Muscle of leg (tissue), 11 donors: ENCODE results near the gene SEC11C. TPM values are rescaled to one million over a fixed set of nuclear protein-coding genes. Genes with fewer than 3 reads are reported as not detected.

ENCODE experiments used
- DNase-seq: peaks from one replicate; pipeline ENCODE4 v3.0.0; 2013
- H3K27ac ChIP-seq: one replicate; pipeline ENCODE4 v1.5.1; 2013; ENCODE audit warnings: mild to moderate bottlenecking, low read length, control low read depth
- H3K27me3 ChIP-seq: one replicate; pipeline ENCODE4 v1.6.1; 2013; ENCODE audit warnings: low read length; ENCODE audit not compliant: control insufficient read depth, insufficient read depth
- H3K36me3 ChIP-seq: one replicate; pipeline ENCODE4 v1.6.1; 2013; ENCODE audit warnings: low read length; ENCODE audit not compliant: control insufficient read depth, insufficient read depth
- H3K4me1 ChIP-seq: one replicate; pipeline ENCODE4 v1.6.1; 2013; ENCODE audit warnings: low read length; ENCODE audit not compliant: control insufficient read depth, insufficient read depth
- H3K4me3 ChIP-seq: one replicate; pipeline ENCODE4 v1.5.1; 2013; ENCODE audit warnings: low read length, control low read depth
- H3K9me3 ChIP-seq: replicated peaks from 2 replicates; pipeline ENCODE4 v1.6.1; 2013; ENCODE audit warnings: low read depth, low read length; ENCODE audit not compliant: control insufficient read depth
- WGBS: methylation state at CpG from one replicate; pipeline ENCODE4 v1.1.5; 2013; ENCODE audit warnings: missing lambda C conversion rate; ENCODE audit not compliant: insufficient coverage; 5-methylcytosine and 5-hydroxymethylcytosine counted together
- polyA plus RNA-seq, 8 donors: library from polyadenylated mRNA; unstranded; fragments of 120-200 nt; gene quantifications; one replicate each; pipeline versions ENCODE4 v1.2.1 to v1.2.3, GENCODE V29; 2013; ENCODE audit warnings: inconsistent platforms in 1 of 8, low replicate concordance in 1 of 8; ENCODE audit not compliant: insufficient read length in 8 of 8, insufficient read depth in 1 of 8
- total RNA-seq: library from RNA; stranded (reverse); fragments of 120-200 nt; gene quantifications from one replicate; pipeline ENCODE4 v1.2.4, GENCODE V29; 2013

The SEC11C gene
- total and polyA plus RNA-seq, 9 donors, result 8.2 to 11.5 (median 9.4) TPM

- Histone ChIP-seq H3K36me3 (no peaks in the 10 kb centered on the region), H3K9me3 (no peaks in the 10 kb centered on the region), H3K27me3 (peaks cover 6% of the 10 kb centered on the region), H3K4me1 (no peaks in the 10 kb centered on the region), H3K27ac (no peak overlapping the region), H3K4me3 (no peak overlapping the region)
- no peak for DNase-seq
- 50% methylated on average over 1 of the region's 3 CpGs for WGBS
Measured at GRCh38 chr18:59200787-59201186, 61.1 kb downstream of the SEC11C start.

GRCh38 chr18:59202258-59202820 lies 62.7 kb downstream of the SEC11C start:
- H3K36me3 ChIP-seq, result no peaks in the 10 kb centered on the region
- DNase-seq, result no peak
- H3K4me1 ChIP-seq, result no peaks in the 10 kb centered on the region
- no peaks in the 10 kb centered on the region for H3K9me3 ChIP-seq
- no peak overlapping the region for H3K4me3 ChIP-seq
- no peak overlapping the region for H3K27ac ChIP-seq
- H3K27me3 ChIP-seq, result peaks cover 6% of the 10 kb centered on the region

- Histone ChIP-seq H3K4me3 (no peak overlapping the region), H3K27me3 (peaks cover 4% of the 10 kb centered on the region), H3K36me3 (no peaks in the 10 kb centered on the region), H3K9me3 (no peaks in the 10 kb centered on the region), H3K4me1 (no peaks in the 10 kb centered on the region), H3K27ac (no peak overlapping the region)
- 58% methylated on average over 5 of the region's 6 CpGs for WGBS
- DNase-seq, result no peak
Measured at GRCh38 chr18:59207506-59207905, 67.8 kb downstream of the SEC11C start.

Other genes starting within 250 kb of the SEC11C start
- not detected for gene GRP, start 80.3 kb downstream of the SEC11C start, total RNA-seq
- gene GRP, start 80.3 kb downstream of the SEC11C start, polyA plus RNA-seq, result 1 to 10 TPM in 2 of 8 donors, under 1 TPM in 2, not detected in 4; 0.23 to 6.1 (median 1.6) TPM
- not detected for gene RAX, start 133.6 kb downstream of the SEC11C start, total RNA-seq
- gene RAX, start 133.6 kb downstream of the SEC11C start, polyA plus RNA-seq, result under 1 TPM in 1 of 8 donors, not detected in 7; 0.13 TPM
- gene CPLX4, start 178.8 kb downstream of the SEC11C start, total RNA-seq, result not detected
- not detected for gene CPLX4, start 178.8 kb downstream of the SEC11C start, polyA plus RNA-seq
- gene LMAN1, start 219.4 kb downstream of the SEC11C start, total RNA-seq, result 71.9 TPM
- 10 to 100 TPM; 50.7 to 85.8 (median 63.4) TPM for gene LMAN1, start 219.4 kb downstream of the SEC11C start, polyA plus RNA-seq